Karpas-422 (cell line): ENCODE data around the gene TIGD1. TPM values are rescaled to one million over a fixed set of nuclear protein-coding genes. Genes with fewer than 3 reads are reported as not detected.

Source experiments
- DNase-seq: peaks from one replicate; pipeline ENCODE4 v3.0.0-alpha.2; 2015
- H2AFZ ChIP-seq: fragments of 200-600 bp; sonication (generic); 2 replicates; pipeline ENCODE4 v1.6.1; 2014; ENCODE audit warnings: antibody characterized with exemption, low read length, mixed read lengths
- H3K27ac ChIP-seq: fragments of 200-600 bp; sonication (generic); 2 replicates; pipeline ENCODE4 v1.5.1; 2014; ENCODE audit warnings: mild to moderate bottlenecking, low read length, moderate library complexity
- H3K27me3 ChIP-seq: fragments of 200-600 bp; sonication (generic); 2 replicates; pipeline ENCODE4 v1.6.1; 2014; ENCODE audit warnings: low read length, mixed read lengths
- H3K36me3 ChIP-seq: fragments of 200-600 bp; sonication (generic); 2 replicates; pipeline ENCODE4 v1.6.1; 2014; ENCODE audit warnings: low read length, mixed read lengths; ENCODE audit not compliant: insufficient read depth
- H3K4me1 ChIP-seq: fragments of 200-600 bp; sonication (generic); 2 replicates; pipeline ENCODE4 v1.6.1; 2014; ENCODE audit warnings: mild to moderate bottlenecking, low read length, mixed read lengths
- H3K4me2 ChIP-seq: fragments of 200-600 bp; sonication (generic); 2 replicates; pipeline ENCODE4 v1.6.1; 2014; ENCODE audit warnings: low read length, low read depth, mild to moderate bottlenecking; ENCODE audit not compliant: poor library complexity, severe bottlenecking
- H3K4me3 ChIP-seq: fragments of 200-600 bp; sonication (generic); 2 replicates; pipeline ENCODE4 v1.5.1; 2014; ENCODE audit warnings: mild to moderate bottlenecking, antibody characterized with exemption, low read length, mixed read lengths
- H3K79me2 ChIP-seq: fragments of 200-600 bp; sonication (generic); 2 replicates; pipeline ENCODE4 v1.6.1; 2014; ENCODE audit warnings: mild to moderate bottlenecking, low read length, mixed read lengths
- H3K9ac ChIP-seq: fragments of 200-600 bp; sonication (generic); 2 replicates; pipeline ENCODE4 v1.6.0; 2014; ENCODE audit warnings: low read length
- H3K9me2 ChIP-seq: fragments of 200-600 bp; sonication (generic), shearing (Covaris generic); replicated peaks from 2 replicates; pipeline ENCODE4 v1.6.0; 2014; ENCODE audit warnings: mild to moderate bottlenecking, low read length, moderate library complexity; ENCODE audit not compliant: insufficient read depth
- H3K9me3 ChIP-seq: fragments of 300-700, 200-600 bp; sonication (generic); 2 replicates; pipeline ENCODE4 v1.6.1; 2014; ENCODE audit warnings: low read length, mixed read lengths
- H4K20me1 ChIP-seq: fragments of 200-600 bp; sonication (generic); 2 replicates; pipeline ENCODE4 v1.6.1; 2014; ENCODE audit warnings: mild to moderate bottlenecking, antibody characterized with exemption, low read length, low read depth; ENCODE audit not compliant: insufficient read depth
- total RNA-seq: library from RNA; depleted of rRNA; stranded (reverse); fragments of >200 nt; shearing (Covaris generic); gene quantifications from 2 replicates; pipeline ENCODE4 v1.2.3, GENCODE V29; 2014; ENCODE audit warnings: low replicate concordance

TIGD1 gene
- total RNA-seq, 1 experiment from 2014 or later: 20.6 TPM

- no peaks in the 10 kb centered on the region for H3K36me3 ChIP-seq
- no peaks in the 10 kb centered on the region for H3K9me2 ChIP-seq
- peaks cover 12% of the 10 kb centered on the region for H3K4me1 ChIP-seq
- H3K27ac ChIP-seq: no peak overlapping the region
- no peaks in the 10 kb centered on the region for H3K27me3 ChIP-seq
- H3K4me2 ChIP-seq: no peak overlapping the region
- no peaks in the 10 kb centered on the region for H3K79me2 ChIP-seq
- H3K9ac ChIP-seq: no peak overlapping the region
- no peaks in the 10 kb centered on the region for H4K20me1 ChIP-seq
- no peak overlapping the region for H3K4me3 ChIP-seq
- H2AFZ ChIP-seq: no peak overlapping the region
- DNase-seq: no peak
- H3K9me3 ChIP-seq: no peaks in the 10 kb centered on the region
Observed at GRCh38 chr2:232512602-232513001, 37.8 kb downstream of the TIGD1 start.

- Histone ChIP-seq H3K27me3 (no peaks in the 10 kb centered on the region), H3K36me3 (no peaks in the 10 kb centered on the region), H3K9ac (no peak overlapping the region), H3K9me3 (no peaks in the 10 kb centered on the region), H3K4me2 (no peak overlapping the region), H3K4me3 (no peak overlapping the region), H3K79me2 (no peaks in the 10 kb centered on the region), H2AFZ (no peak overlapping the region), H3K9me2 (no peaks in the 10 kb centered on the region), H3K4me1 (peaks cover 12% of the 10 kb centered on the region), H3K27ac (no peak overlapping the region), H4K20me1 (no peaks in the 10 kb centered on the region)
- no peak for DNase-seq
Observed at GRCh38 chr2:232511336-232511890, 38.9 kb downstream of the TIGD1 start.

GRCh38 chr2:232508251-232508650 lies 42.1 kb downstream of the TIGD1 start:
- Histone ChIP-seq H3K4me3 (no peak overlapping the region), H4K20me1 (no peaks in the 10 kb centered on the region), H3K9me3 (no peaks in the 10 kb centered on the region), H3K4me1 (peaks cover 12% of the 10 kb centered on the region), H3K9me2 (no peaks in the 10 kb centered on the region), H3K27me3 (no peaks in the 10 kb centered on the region), H3K27ac (no peak overlapping the region), H3K79me2 (no peaks in the 10 kb centered on the region), H2AFZ (no peak overlapping the region), H3K9ac (no peak overlapping the region), H3K4me2 (no peak overlapping the region), H3K36me3 (no peaks in the 10 kb centered on the region)
- DNase-seq: no peak

GRCh38 chr2:232506709-232507108 lies 43.6 kb downstream of the TIGD1 start:
- no peaks in the 10 kb centered on the region for H4K20me1 ChIP-seq
- H3K27ac ChIP-seq: no peak overlapping the region
- no peaks in the 10 kb centered on the region for H3K36me3 ChIP-seq
- H2AFZ ChIP-seq: no peak overlapping the region
- H3K4me1 ChIP-seq: peaks cover 7% of the 10 kb centered on the region
- no peaks in the 10 kb centered on the region for H3K79me2 ChIP-seq
- no peaks in the 10 kb centered on the region for H3K27me3 ChIP-seq
- DNase-seq: no peak
- H3K9me2 ChIP-seq: no peaks in the 10 kb centered on the region
- H3K4me3 ChIP-seq: no peak overlapping the region
- no peak overlapping the region for H3K9ac ChIP-seq
- H3K9me3 ChIP-seq: no peaks in the 10 kb centered on the region
- H3K4me2 ChIP-seq: no peak overlapping the region

- H3K36me3 ChIP-seq: no peaks in the 10 kb centered on the region
- DNase-seq: no peak
Observed at GRCh38 chr2:232505856-232506255, 44.5 kb downstream of the TIGD1 start.

GRCh38 chr2:232504438-232504837 lies 45.9 kb downstream of the TIGD1 start:
- no peaks in the 10 kb centered on the region for H4K20me1 ChIP-seq
- no peaks in the 10 kb centered on the region for H3K9me2 ChIP-seq
- H3K4me2 ChIP-seq: no peak overlapping the region
- no peak overlapping the region for H3K9ac ChIP-seq
- no peaks in the 10 kb centered on the region for H3K27me3 ChIP-seq
- H3K4me3 ChIP-seq: no peak overlapping the region
- H2AFZ ChIP-seq: no peak overlapping the region
- H3K4me1 ChIP-seq: peaks cover 3% of the 10 kb centered on the region; the same call in 1 of the 2 replicates
- no peaks in the 10 kb centered on the region for H3K79me2 ChIP-seq
- H3K9me3 ChIP-seq: no peaks in the 10 kb centered on the region
- H3K36me3 ChIP-seq: no peaks in the 10 kb centered on the region
- DNase-seq: peak; percentile 59
- no peak overlapping the region for H3K27ac ChIP-seq

More at GRCh38 chr2:232505856-232506255, 44.5 kb downstream of the TIGD1 start:
- Histone ChIP-seq H4K20me1 (no peaks in the 10 kb centered on the region), H3K27ac (no peak overlapping the region), H3K4me1 (peaks cover 3% of the 10 kb centered on the region; the same call in 1 of the 2 replicates), H3K4me2 (no peak overlapping the region), H3K9me2 (no peaks in the 10 kb centered on the region), H3K9ac (no peak overlapping the region), H3K4me3 (no peak overlapping the region), H3K79me2 (no peaks in the 10 kb centered on the region), H3K27me3 (no peaks in the 10 kb centered on the region), H2AFZ (no peak overlapping the region), H3K9me3 (no peaks in the 10 kb centered on the region)

GRCh38 chr2:232503809-232504323 lies 46.5 kb downstream of the TIGD1 start:
- H3K9me3 ChIP-seq: no peaks in the 10 kb centered on the region
- no peaks in the 10 kb centered on the region for H3K79me2 ChIP-seq
- H3K4me2 ChIP-seq: no peak overlapping the region
- H3K27ac ChIP-seq: no peak overlapping the region
- DNase-seq: no peak
- no peaks in the 10 kb centered on the region for H3K9me2 ChIP-seq
- no peaks in the 10 kb centered on the region for H3K36me3 ChIP-seq
- no peak overlapping the region for H2AFZ ChIP-seq
- H4K20me1 ChIP-seq: no peaks in the 10 kb centered on the region
- no peak overlapping the region for H3K4me3 ChIP-seq
- no peak overlapping the region for H3K9ac ChIP-seq
- no peaks in the 10 kb centered on the region for H3K27me3 ChIP-seq
- peaks cover 3% of the 10 kb centered on the region; the same call in 1 of the 2 replicates for H3K4me1 ChIP-seq

- Histone ChIP-seq H3K9me3 (no peaks in the 10 kb centered on the region), H3K9ac (no peak overlapping the region), H3K27me3 (no peaks in the 10 kb centered on the region), H3K79me2 (no peaks in the 10 kb centered on the region), H2AFZ (no peak overlapping the region), H3K4me1 (peaks cover 3% of the 10 kb centered on the region; the same call in 1 of the 2 replicates), H3K36me3 (no peaks in the 10 kb centered on the region), H3K27ac (no peak overlapping the region), H3K4me2 (no peak overlapping the region), H3K4me3 (no peak overlapping the region), H4K20me1 (no peaks in the 10 kb centered on the region), H3K9me2 (no peaks in the 10 kb centered on the region)
- DNase-seq: no peak
Observed at GRCh38 chr2:232502911-232503808, 47.2 kb downstream of the TIGD1 start.
